Medulla oblongata (tissue), 1 donor: ENCODE measurements around the gene PIH1D1.

Source experiments
- DNase-seq: peaks from one replicate; pipeline ENCODE4 v3.0.0-alpha.2; 2015; ENCODE audit errors: extremely low spot score

Gene PIH1D1

GRCh38 chr19:49451430-49452181 is at the start of gene PIH1D1:
Gene PIH1D1 (minus strand): TSS chr19:49451814. CDS start chr19:49451574, 240 bp downstream.
- DNase-seq: peak; percentile 99

DNA sequence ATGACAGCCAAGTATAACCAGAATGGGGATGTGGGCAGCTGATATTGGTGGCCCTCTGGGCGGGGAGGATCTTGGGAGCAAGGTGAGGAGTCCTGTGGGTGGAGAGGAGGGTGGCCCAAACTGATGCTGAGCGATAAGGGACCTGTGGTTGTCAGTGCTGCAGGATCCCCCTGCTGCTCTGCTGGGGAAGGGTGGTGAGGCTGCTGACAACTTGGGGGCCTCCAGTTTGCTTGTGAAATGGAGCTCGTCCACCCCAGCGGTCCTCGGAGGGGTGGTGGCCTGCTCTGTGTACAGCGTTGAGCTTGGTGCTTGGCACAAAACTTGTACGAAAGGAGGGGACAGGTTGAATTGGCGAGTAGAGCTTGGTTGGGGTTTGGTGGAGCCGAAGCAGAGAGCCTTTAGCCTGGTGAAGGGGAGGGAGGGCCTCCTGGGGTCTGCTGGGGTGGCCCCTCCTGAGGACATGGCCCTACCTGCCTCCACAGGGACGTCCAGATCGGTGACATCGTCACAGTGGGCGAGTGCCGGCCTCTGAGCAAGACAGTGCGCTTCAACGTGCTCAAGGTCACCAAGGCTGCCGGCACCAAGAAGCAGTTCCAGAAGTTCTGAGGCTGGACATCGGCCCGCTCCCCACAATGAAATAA is 47.5 kb upstream of the PIH1D1 start:
- no peak for DNase-seq

- DNase-seq: no peak
Measured at GRCh38 chr19:49498475-49498874, 46.9 kb upstream of the PIH1D1 start.

DNA sequence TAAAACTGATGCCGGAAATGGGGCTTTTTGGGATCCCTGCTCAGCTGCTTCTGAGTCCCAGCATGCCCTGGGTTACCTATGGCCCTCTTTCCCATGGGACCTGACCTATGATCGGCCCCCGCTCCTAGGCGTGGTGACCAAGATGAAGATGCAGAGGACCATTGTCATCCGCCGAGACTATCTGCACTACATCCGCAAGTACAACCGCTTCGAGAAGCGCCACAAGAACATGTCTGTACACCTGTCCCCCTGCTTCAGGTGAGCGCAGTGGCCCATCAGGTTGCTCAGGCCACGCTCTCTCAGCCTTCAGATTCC is 46.1 kb upstream of the PIH1D1 start:
- no peak for DNase-seq

- DNase-seq: peak; percentile 59
Measured at GRCh38 chr19:49497047-49497788, 45.6 kb upstream of the PIH1D1 start.

DNA sequence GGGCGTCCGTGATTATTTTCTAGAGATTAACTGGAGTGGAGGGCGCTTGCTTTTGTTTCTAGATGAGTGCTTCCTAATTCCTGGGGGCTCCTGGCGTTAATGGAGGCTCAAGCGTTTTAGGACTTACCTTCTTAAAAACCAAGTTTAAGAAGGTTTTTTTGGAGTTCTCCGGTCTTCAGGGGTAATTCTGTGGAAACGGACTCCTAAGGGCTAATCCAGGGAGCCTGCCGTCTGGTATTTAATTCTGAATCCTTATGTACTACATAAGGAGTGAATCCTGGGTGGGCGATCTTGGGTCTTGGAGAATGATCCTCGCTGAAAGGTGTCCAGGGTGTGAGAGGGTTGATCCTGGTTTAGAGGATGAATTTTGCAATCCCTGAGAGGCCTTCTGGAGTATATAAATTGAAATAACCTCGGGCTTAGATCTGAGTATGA is 45.0 kb upstream of the PIH1D1 start:
- no peak for DNase-seq

DNA sequence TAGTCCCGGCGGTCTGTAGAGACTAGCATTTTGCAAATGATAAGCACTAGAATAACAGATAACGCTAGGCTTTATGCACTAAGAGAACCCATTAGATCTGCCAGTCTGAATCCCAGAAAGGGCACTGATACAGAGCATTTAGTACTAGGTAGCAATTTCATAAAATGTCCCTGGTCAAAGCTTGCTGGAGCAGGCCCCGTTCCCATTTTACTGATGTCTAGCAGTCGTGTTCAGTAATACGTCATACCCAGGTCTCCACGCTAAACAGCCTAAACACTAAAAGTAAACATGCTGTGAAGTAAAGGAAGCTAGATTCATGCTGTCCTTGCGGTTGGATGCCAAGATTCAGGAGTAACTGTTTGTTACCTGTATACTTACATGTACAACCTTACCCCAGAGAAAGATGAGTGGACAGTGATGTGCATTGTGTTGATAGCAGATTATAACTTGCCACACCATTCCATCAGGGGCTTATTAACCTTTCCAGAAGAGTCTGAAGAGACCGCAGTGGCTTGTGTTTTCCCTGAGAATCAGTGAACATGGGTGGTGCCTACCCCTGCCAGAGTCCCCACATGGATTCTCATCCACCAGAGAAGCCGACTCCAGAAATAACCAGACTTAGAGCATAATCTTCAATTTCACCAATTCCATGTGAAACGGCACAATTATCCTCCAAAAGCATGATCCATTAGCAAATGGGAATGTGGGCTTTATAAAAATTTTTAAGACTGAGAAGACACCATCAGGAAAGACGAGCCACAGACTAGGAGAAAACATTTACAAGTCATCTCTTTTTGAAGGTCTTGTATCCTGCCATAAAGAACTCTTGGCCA is 41.2 kb upstream of the PIH1D1 start:
- no peak for DNase-seq

GRCh38 chr19:49491804-49492572 is 40.4 kb upstream of the PIH1D1 start:
- no peak for DNase-seq

- DNase-seq: no peak
Measured at GRCh38 chr19:49491030-49491803, 39.6 kb upstream of the PIH1D1 start.

GRCh38 chr19:49490287-49491029 is 38.8 kb upstream of the PIH1D1 start:
- DNase-seq: no peak

DNA sequence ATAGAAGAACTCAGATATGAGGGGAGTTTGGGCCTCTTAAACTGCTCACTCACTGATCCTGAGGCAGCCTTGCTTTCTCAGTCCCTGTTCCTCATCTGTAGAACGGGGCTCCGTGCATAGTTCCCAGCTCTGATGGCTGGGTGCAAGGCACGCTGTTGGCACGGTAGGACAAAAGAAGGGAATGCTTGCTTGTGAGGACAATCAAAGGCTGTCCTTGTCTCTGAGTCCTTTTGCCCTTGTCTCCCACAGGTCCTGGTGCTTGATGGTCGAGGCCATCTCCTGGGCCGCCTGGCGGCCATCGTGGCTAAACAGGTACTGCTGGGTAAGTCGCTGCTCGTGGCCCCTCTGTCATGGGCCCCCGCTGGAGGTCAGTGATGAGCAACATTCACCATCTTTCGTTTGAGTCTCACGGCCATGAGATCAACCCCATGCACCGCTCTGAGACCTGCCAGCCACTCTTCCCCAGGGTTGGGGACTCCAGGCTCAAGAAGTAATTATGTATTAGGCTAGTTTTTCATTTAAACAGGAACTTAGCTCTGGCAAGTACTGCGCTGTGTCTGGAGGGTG is 38.1 kb upstream of the PIH1D1 start:
- DNase-seq: no peak

DNA sequence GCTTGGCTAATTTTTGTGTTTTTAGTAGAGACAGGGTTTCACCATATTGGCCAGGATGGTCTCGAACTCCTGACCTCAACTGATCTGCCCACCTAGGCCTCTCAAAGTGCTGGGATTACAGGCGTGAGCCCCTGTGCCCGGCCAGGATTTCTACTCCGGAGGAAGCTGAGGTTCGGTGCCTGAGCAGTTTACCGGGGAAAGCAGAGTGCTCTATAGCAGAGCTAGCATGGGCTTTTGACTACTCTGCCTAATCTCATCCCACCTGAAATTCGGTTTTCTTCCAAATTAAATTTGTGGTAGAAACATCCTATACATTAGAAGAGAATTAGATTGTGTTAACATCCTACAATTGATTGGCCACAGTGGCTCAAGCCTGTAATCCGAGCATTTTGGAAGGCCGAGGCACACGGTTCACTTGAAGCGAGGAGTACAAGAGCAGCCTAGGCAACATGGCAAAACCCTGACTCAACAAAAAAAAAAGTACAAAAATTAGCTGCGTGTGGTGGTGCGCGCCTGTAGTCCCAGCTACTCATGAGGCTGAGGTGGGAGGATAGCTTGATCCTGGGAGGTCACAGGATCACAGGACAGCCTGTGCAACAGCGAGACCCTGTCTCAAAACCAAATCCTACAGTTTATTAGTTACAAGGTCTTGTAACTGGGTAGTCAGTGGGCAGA is 37.4 kb upstream of the PIH1D1 start:
- DNase-seq: no peak

GRCh38 chr19:49488046-49488862 is 36.6 kb upstream of the PIH1D1 start:
- DNase-seq: no peak

DNA sequence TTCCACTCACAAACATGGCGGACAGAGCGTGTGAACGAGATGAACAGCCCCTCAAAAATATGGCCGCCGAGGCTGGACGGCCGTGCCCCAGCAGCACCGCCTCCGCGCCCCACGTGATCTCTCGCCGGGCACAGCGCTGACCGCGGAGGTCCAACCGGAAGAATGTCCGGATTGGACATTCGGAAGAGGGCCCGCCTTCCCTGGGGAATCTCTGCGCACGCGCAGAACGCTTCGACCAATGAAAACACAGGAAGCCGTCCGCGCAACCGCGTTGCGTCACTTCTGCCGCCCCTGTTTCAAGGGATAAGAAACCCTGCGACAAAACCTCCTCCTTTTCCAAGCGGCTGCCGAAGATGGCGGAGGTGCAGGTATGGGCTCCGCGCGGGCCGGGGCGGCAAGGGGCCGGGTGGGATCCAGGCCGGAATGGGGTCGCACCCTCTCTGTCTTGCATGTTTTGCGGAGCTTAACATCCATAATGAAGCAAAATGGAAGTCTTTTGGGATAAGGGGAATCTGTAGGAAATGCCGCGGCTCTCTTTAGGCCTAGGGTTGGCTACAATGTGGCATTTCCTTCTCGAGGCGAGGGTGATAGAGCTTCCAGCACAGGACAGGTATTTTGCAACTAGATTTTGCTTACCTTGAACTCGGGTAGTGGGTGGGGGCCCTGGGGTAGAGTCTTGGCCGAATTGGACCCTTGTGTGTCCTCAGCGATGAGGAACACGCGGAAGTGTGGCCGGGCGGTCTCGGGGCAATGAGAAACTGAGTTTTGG is 35.8 kb upstream of the PIH1D1 start, which contains the start of gene RPL13A:
TSS of gene RPL13A (plus strand) at position 332 of the 769 bp plus-strand sequence. CDS start at position 354, 22 bp downstream.
- DNase-seq: peak; percentile 99

- DNase-seq: no peak
Measured at GRCh38 chr19:49486710-49487276, 35.2 kb upstream of the PIH1D1 start.

GRCh38 chr19:49486232-49486631 is 34.6 kb upstream of the PIH1D1 start:
- DNase-seq: no peak
